Mesenteric fat pad (tissue), 1 donor: ENCODE results near the gene GBA3. TPM values are rescaled to one million over a fixed set of nuclear protein-coding genes. Genes with fewer than 3 reads are reported as not detected.

Experiments
- DNase-seq: peaks from one replicate; pipeline ENCODE4 v3.0.0-alpha.2; 2020; ENCODE audit warnings: low spot score
- long read RNA-seq: library from polyadenylated mRNA; unstranded; transcript quantifications from one replicate; pipeline ENCODE4 v2.0.0, GENCODE V29; 2020
- total RNA-seq: library from RNA; stranded (reverse); fragmentation: NEBNext Ultra II Directional; extraction: Animal tissue kit (Norgen Biotek cat#: 25700); gene quantifications from one replicate; pipeline ENCODE4 v1.2.1, GENCODE V29; 2021
- donor health status: DM: yes; HTN: yes; CAD: no.

GBA3 gene
- total RNA-seq = 0.16 TPM
- long read RNA-seq = 0 reads

DNA sequence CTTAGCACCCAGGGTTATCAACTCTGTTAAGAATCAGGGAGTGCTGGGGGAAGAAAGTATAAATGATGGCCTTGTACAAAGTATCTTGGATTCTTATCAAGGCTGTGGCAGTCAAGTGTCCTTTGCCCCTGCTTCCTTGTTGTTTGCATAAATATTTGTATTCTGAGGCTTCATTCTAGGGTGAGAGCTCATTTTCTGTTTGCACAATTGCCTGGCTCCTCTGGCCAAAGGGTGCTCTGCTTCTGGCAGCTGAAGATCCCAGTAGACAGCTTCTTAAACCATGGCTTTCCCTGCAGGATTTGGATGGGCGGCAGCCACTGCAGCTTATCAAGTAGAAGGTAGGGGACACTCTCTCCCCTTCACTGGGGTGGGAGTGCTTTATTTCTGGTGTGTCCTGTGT lies at the start of gene GBA3:
Gene GBA3, plus strand, starts transcription at position 202 of the 400 bp plus-strand sequence.
- no peak for DNase-seq

DNA sequence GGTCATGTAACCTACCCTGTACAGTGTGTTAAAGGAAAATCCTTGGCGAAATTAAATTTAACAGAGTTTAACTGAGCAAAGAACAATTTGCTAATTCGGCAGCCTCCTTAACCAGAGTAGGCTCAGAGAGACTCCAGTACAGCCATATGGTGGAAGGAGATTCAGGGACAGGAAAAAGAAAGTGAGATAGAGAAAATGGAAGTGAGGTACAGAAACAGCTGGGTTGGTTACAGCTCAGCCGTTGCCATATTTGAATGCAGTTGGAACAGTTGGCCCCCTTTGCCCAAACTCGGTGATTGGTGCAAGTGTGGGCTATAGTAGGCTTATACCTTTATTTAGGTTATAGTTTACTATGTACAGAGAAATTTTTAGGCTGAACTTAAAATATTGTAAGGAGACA lies 48.8 kb upstream of the GBA3 start:
- DNase-seq = no peak

DNA sequence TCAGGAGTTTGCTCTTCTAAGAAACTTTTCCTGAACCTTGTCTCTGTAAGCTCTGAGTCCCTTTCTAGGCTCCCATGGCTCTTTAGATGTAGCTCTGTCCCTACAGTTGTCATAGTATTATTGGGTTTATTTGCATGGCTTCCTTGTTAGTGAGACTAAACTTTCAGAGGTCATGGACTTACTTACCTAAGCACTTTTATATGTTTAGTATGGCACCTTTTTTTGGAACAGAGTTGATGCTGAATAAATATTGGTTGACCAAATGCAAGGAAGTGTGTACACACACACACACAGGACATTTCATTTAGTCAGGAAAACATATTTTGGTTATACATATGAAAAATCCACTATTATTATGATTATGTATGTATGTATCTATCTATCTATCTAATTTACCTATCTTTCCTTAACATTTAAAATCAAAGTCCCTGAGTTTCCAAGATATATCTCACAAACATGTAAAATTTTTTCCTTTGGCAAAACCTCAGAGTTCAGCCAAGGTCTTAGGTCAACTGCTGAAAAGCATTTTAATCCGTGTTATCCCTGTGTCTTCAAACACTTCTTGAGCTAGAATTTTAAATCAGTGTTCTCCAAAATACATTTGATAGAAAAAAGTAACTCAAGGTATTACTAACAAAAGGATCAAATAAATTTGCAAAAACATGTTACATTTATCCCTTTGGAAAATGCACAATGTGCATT lies 47.1 kb upstream of the GBA3 start:
- no peak for DNase-seq

DNA sequence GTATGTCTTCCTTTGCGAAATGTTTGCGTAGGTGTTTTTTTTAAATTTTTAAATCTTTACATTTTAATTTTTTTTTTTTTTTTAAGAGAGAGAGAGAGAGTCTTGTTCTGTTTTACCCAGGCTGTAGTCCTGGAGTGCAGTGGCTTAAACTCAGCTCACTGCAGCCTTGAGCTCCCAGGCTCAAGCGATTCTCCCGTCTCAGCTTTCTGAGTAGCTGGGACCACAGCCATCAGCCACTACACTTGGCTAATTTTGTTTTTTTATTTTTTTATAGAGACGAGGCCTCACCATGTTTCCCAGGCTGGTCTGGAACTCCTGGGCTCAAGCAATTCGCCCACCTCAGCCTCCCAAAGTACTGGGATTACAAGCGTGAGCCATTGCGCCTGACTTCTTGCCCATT lies 43.7 kb upstream of the GBA3 start:
- DNase-seq = no peak

GRCh38 chr4:22650771-22651170 lies 42.0 kb upstream of the GBA3 start:
- DNase-seq = no peak

GRCh38 chr4:22653752-22654151 lies 39.0 kb upstream of the GBA3 start:
- no peak for DNase-seq

- DNase-seq = no peak
Measured at GRCh38 chr4:22661443-22661842, 31.3 kb upstream of the GBA3 start.

DNA sequence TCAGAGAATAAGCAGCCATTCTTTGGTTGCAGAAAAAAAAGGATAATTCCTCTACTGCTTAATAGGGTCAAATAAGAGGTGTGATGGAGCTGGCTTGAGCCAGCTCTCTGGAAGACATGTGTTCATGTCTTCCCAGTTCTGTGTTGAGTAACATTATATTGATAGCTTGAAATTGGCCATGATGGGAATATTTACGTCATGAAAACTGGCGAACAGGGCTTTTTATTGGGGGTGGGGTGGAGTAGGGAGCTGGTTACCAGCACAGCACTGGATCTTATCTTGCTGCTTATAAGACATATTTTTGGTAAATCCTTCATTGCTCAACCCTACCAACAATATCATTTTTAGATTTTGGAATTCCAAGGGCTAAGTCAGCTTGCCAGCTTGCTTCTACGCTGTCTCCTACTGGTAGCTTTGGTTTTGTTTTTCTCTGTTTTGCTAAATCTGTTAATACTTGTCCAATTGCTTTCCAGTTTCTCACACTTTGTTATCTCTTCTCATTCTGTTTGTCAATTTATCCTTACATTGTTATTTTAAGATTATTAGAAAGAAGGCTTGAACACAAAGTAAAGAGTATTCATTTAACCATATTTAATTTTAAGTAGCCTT lies 25.3 kb upstream of the GBA3 start:
- DNase-seq = no peak

- no peak for DNase-seq
Measured at GRCh38 chr4:22668301-22668700, 24.4 kb upstream of the GBA3 start.

DNA sequence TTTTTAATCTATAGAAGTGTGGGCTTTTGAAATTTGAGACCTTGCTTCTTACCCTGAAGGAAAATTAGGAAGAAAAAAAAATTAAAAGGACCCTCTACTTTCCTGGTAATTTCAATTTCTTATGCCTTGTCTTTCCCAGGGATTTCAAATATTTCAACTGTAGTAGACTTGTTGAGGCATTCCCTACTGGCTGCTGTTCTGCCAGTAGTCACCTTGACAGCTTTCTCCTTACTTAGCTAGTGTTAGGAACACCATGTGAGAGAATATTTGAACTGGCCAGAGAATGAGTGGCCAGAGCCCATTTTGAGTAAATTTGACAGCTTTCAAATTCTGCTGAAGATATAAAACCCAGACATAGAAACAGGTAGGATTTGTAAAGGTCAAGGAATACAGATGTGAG lies 24.0 kb upstream of the GBA3 start:
- no peak for DNase-seq

- DNase-seq = no peak
Measured at GRCh38 chr4:22670956-22671355, 21.8 kb upstream of the GBA3 start.

- no peak for DNase-seq
Measured at GRCh38 chr4:22672519-22672918, 20.2 kb upstream of the GBA3 start.

- DNase-seq = no peak
Measured at GRCh38 chr4:22672944-22673343, 19.8 kb upstream of the GBA3 start.

DNA sequence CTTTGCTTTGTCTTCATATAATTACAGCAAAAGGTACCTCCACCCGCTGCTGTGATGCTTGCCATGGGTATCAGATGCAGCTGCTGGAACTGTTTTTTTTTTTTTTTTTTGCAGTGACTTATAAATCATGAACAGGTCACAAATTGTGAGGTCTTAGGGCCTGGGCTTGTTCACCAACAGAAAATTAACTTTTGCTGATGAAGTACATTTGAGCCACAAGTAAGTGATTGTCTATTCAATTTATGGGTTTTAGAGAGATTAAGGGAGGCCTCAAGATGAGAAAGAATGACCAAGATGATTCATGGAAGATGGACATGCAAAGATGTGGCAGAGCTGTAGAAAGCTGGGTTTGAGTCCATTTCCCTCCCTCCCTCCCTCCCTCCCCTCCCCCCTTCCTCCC lies 18.0 kb upstream of the GBA3 start:
- no peak for DNase-seq

DNA sequence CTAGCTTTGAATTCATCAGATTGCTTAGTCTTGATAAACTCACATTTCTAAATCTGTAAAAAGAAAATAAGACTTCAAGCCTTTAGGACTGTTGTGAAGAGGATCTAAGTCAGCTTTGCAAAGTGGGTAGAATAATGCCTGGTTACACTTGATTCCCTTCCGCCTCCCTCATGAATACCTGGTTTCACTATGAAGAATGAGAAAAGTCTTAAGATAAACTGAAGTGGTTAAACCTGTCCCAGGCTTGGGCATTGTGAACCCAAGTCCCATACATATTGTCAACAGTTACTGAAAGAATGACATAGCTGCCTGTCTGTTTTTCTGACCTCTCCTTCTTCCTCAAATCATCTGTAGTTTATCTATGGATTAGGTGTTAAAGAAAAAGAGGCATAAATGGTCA lies 16.7 kb upstream of the GBA3 start:
- no peak for DNase-seq

DNA sequence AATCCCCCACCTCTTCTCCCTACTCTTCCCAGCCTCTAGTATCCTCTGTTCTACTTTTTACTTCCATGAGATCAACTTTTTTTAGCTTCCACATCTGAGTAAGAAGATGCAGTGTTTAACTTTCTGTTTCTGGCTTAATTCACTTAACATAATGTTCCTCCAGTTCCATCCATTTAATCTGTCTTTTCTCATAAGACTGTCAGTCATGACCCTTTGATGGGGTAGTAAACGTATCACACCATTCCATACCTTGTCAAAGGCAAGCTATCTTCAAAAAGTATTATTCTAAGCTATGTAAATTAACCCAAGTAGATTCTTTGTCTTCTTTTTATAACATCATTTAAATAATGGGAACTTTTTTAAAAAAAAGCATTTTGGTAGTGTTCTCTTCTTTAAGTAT lies 15.0 kb upstream of the GBA3 start:
- DNase-seq = no peak

DNA sequence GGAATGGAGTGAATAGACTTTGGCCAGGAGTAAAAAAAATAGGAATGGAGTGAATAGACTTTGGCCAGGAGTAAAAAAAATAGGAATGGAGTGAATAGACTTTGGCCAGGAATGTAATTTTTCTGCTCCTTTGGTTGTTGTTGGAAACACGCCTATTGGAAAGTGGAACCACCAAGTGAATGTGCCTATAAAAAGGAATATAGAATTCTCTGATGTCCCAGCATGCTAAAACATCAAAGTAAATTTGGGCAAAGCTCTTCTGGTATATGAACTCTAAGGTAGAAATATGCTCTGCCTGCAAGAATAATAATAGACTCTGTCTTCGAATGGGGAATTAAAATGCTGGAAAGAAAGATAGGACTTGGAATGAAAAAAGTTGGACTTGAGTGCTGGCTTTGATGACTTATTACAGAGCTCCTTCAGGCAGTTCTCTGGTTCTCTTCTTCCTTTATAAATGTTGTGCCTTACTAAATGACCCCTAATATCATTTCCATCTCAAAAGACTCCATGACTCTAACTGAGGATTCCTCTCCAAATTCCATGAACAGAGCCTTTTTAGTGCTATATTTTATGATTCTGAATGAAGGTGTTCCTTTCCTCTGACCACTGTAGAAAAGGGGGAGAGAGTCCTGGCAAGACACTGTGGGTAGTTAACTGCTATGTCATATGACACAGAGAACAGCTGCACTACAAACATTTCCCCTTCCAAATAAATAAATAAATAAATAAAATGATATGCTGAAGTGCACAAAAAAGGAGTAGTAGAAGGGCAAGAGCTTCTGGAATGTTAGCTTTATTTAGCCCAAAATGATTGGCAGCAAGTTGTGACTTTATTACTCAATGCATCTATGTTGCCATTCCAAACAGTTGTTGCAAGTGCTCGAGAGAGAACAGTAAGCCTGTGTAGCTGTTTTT lies 13.5 kb upstream of the GBA3 start:
- DNase-seq = no peak

DNA sequence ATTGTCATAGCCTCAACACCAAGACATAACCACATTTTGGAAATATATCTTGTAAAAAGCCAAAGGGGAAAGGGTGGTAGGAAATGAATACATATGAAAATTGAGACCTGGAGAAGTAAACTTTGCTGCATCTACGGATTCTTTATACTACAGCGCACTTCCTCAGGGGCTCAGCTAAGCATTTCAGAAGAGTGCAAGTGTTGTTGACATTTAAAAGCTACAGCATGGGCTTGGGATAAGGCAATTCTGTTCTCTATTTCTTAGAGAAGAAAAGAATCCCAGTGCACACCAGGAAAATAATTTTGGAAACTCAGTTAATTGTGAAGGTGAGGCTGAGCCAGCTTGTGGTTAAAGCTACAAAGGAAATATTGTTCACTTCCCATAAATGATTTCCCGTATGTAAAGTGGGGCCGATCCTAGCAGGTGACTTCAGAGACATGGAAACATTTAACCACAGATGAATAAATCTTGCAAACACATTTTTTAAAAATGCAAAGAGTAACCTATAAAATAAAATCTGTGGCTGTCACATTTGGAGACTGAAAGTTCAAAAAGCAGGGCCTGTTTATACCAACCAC lies 12.6 kb upstream of the GBA3 start:
- DNase-seq = no peak

DNA sequence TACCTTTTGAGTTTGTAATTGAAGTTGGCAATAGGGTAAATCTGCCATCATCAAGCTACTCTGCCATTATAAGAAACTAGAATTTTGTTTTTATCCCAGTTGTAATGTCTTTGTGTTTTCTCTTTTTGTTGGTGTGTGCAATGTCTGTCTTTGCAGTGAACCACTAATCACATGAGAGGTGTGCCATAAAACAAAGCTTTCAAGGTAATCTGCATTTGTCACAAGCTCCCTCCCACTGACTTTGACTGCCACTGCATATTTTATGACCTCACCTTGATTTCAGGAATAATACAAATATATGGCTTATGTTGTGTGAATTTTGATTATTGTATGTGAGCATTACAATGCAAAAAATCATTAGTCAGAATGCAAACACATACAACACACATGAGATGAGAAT lies 9.0 kb upstream of the GBA3 start:
- DNase-seq = no peak

DNA sequence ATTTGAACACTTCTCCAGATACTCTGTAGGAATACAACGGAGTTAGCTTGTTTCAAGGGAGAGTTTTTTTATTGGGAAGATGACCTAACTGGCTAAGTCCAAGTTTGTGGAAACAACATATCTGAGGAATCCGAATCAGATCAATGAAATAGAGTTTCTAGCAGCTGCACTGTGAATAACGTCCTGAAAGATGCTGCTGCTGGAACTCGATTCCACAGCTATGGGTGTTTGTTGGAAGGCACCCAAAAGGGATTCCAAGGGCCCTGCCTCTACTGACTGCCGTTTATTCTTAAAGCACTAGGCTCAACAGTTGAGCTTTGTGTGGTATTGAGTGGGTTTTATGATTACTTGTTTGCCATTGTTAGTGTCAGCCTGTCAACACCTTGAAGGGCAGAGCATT lies 6.6 kb upstream of the GBA3 start:
- DNase-seq = no peak

- DNase-seq = no peak
Measured at GRCh38 chr4:22688236-22688635, 4.5 kb upstream of the GBA3 start.

DNA sequence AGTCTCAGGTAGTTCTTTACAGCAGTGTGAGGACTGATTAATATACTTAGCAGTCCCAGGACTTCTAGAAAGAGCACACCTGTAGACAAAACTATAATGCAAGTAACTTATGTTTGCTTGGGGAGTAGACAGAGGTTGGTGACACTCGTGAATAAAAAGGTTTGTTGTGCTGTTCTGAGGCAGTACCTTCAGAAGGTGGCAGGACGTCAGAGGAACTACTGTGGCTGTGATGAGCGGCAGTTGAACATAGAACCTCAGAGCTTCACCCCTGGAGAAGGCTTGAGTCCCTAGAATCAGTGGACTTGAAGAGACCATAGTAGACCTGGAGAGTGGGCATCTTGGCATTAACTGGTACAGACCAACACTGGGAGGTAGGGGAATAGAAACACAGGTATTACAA lies 3.3 kb upstream of the GBA3 start:
- DNase-seq = no peak
